Measurements from ENCODE around the gene MAD2L2.

MAD2L2 gene

GRCh38 chr1:11727119-11727518 is 46.2 kb upstream of the MAD2L2 start:
- TF ChIP-seq FOXP2 (optimal IDR thresholded peaks at IDR 0.05; ENCODE audit: borderline replicate concordance, extremely low read depth, extremely low read length, insufficient read depth) = no peak
- TF ChIP-seq SIN3A (IDR thresholded peaks at IDR 0.05; ENCODE audit: borderline replicate concordance, insufficient read depth, low read length) = no peak
- no peak for TF ChIP-seq REST (IDR thresholded peaks at IDR 0.05; ENCODE audit: insufficient read depth in 1 of 2, low read depth in 2 of 2, low read length in 2 of 2)
- no peak for TF ChIP-seq POLR2AphosphoS5 (IDR thresholded peaks at IDR 0.05; ENCODE audit: low read depth, low read length)
- TF ChIP-seq TAF1 (IDR thresholded peaks at IDR 0.05; ENCODE audit: borderline replicate concordance, insufficient read depth, low read length) = no peak

GRCh38 chr1:11725616-11726015 is 44.7 kb upstream of the MAD2L2 start:
- no peak for TF ChIP-seq SIN3A (IDR thresholded peaks at IDR 0.05; ENCODE audit: borderline replicate concordance, insufficient read depth, low read length)
- no peak for TF ChIP-seq POLR2AphosphoS5 (IDR thresholded peaks at IDR 0.05; ENCODE audit: low read depth, low read length)
- no peak for TF ChIP-seq REST (IDR thresholded peaks at IDR 0.05; ENCODE audit: insufficient read depth in 1 of 2, low read depth in 2 of 2, low read length in 2 of 2)
- TF ChIP-seq FOXP2 (optimal IDR thresholded peaks at IDR 0.05; ENCODE audit: borderline replicate concordance, extremely low read depth, extremely low read length, insufficient read depth) = no peak
- no peak for TF ChIP-seq TAF1 (IDR thresholded peaks at IDR 0.05; ENCODE audit: borderline replicate concordance, insufficient read depth, low read length)

GRCh38 chr1:11722538-11722937 is 41.6 kb upstream of the MAD2L2 start:
- TF ChIP-seq REST (IDR thresholded peaks at IDR 0.05; ENCODE audit: insufficient read depth in 1 of 2, low read depth in 2 of 2, low read length in 2 of 2) (no peak), FOXP2 (optimal IDR thresholded peaks at IDR 0.05; ENCODE audit: borderline replicate concordance, extremely low read depth, extremely low read length, insufficient read depth) (no peak), POLR2AphosphoS5 (IDR thresholded peaks at IDR 0.05; ENCODE audit: low read depth, low read length) (no peak), TAF1 (IDR thresholded peaks at IDR 0.05; ENCODE audit: borderline replicate concordance, insufficient read depth, low read length) (no peak), SIN3A (IDR thresholded peaks at IDR 0.05; ENCODE audit: borderline replicate concordance, insufficient read depth, low read length) (no peak)

- TF ChIP-seq FOXP2 (optimal IDR thresholded peaks at IDR 0.05; ENCODE audit: borderline replicate concordance, extremely low read depth, extremely low read length, insufficient read depth) (no peak), REST (IDR thresholded peaks at IDR 0.05; ENCODE audit: insufficient read depth in 1 of 2, low read depth in 2 of 2, low read length in 2 of 2) (no peak), POLR2AphosphoS5 (IDR thresholded peaks at IDR 0.05; ENCODE audit: low read depth, low read length) (no peak), TAF1 (IDR thresholded peaks at IDR 0.05; ENCODE audit: borderline replicate concordance, insufficient read depth, low read length) (no peak), SIN3A (IDR thresholded peaks at IDR 0.05; ENCODE audit: borderline replicate concordance, insufficient read depth, low read length) (no peak)
Measured at GRCh38 chr1:11721311-11721710, 40.4 kb upstream of the MAD2L2 start.

- no peak for TF ChIP-seq POLR2AphosphoS5 (IDR thresholded peaks at IDR 0.05; ENCODE audit: low read depth, low read length)
- no peak for TF ChIP-seq TAF1 (IDR thresholded peaks at IDR 0.05; ENCODE audit: borderline replicate concordance, insufficient read depth, low read length)
- TF ChIP-seq FOXP2 (optimal IDR thresholded peaks at IDR 0.05; ENCODE audit: borderline replicate concordance, extremely low read depth, extremely low read length, insufficient read depth) = no peak
- no peak for TF ChIP-seq SIN3A (IDR thresholded peaks at IDR 0.05; ENCODE audit: borderline replicate concordance, insufficient read depth, low read length)
- no peak for TF ChIP-seq REST (IDR thresholded peaks at IDR 0.05; ENCODE audit: insufficient read depth in 1 of 2, low read depth in 2 of 2, low read length in 2 of 2)
Measured at GRCh38 chr1:11720525-11720924, 39.6 kb upstream of the MAD2L2 start.

All from PFSK-1 (cell line).